Hepatocyte (in vitro differentiated cells): ENCODE results near the gene SORCS2. TPM values are rescaled to one million over a fixed set of nuclear protein-coding genes. Genes with fewer than 3 reads are reported as not detected.

Experiments
- DNase-seq: peaks from one replicate; pipeline ENCODE4 v3.0.0-alpha.2; 2016; ENCODE audit warnings: low spot score
- H2AFZ ChIP-seq: fragments of 200-600 bp; sonication (generic); 2 replicates; pipeline ENCODE4 v1.6.0; 2016; ENCODE audit warnings: antibody characterized with exemption, mild to moderate bottlenecking
- H3K27ac ChIP-seq: fragments of 200-600 bp; sonication (generic); 2 replicates; pipeline ENCODE4 v1.5.1; 2016; ENCODE audit warnings: mild to moderate bottlenecking
- H3K27me3 ChIP-seq: fragments of 200-600 bp; sonication (generic); 2 replicates; pipeline ENCODE4 v1.6.1; 2016
- H3K36me3 ChIP-seq: fragments of 200-600 bp; sonication (generic); replicated peaks from 2 replicates; pipeline ENCODE4 v1.5.1; 2016; ENCODE audit warnings: low read depth; ENCODE audit not compliant: insufficient read depth
- H3K4me1 ChIP-seq: fragments of 200-600 bp; sonication (generic); 2 replicates; pipeline ENCODE4 v1.5.1; 2016; ENCODE audit warnings: mild to moderate bottlenecking, moderate library complexity; ENCODE audit not compliant: insufficient read depth
- H3K4me2 ChIP-seq: fragments of 200-600 bp; sonication (generic); 2 replicates; pipeline ENCODE4 v1.6.0; 2016
- H3K4me3 ChIP-seq: fragments of 200-600 bp; sonication (generic); 2 replicates; pipeline ENCODE4 v1.5.1; 2016; ENCODE audit warnings: mild to moderate bottlenecking
- H3K79me2 ChIP-seq: fragments of 200-600 bp; sonication (generic); 2 replicates; pipeline ENCODE4 v1.6.0; 2017; ENCODE audit warnings: mild to moderate bottlenecking
- H3K9me2 ChIP-seq: fragments of 200-600 bp; sonication (generic); replicated peaks from 2 replicates; pipeline ENCODE4 v1.6.0; 2017; ENCODE audit warnings: mild to moderate bottlenecking; ENCODE audit not compliant: insufficient read depth
- H3K9me3 ChIP-seq: fragments of 200-600 bp; sonication (generic); 2 replicates; pipeline ENCODE4 v1.5.1; 2016; ENCODE audit warnings: low read depth, mild to moderate bottlenecking
- H4K20me1 ChIP-seq: fragments of 200-600 bp; sonication (generic); 2 replicates; pipeline ENCODE4 v1.6.0; 2016; ENCODE audit warnings: mild to moderate bottlenecking; ENCODE audit not compliant: insufficient read depth, poor library complexity, severe bottlenecking
- EZH2 ChIP-seq: fragments of 200-600 bp; sonication (generic); IDR thresholded peaks from 2 replicates; pipeline ENCODE4 v1.6.1; 2016; ENCODE audit warnings: antibody characterized with exemption, mild to moderate bottlenecking, borderline replicate concordance
- EZH2phosphoT487 ChIP-seq: fragments of 200-600 bp; sonication (generic); IDR thresholded peaks from one replicate; pipeline ENCODE4 v1.6.1; 2018; ENCODE audit warnings: antibody characterized with exemption, mild to moderate bottlenecking, low read depth, moderate library complexity; ENCODE audit not compliant: unreplicated experiment, severe bottlenecking
- WGBS: methylation state at CpG from one replicate; pipeline ENCODE4 v1.1.6; 2016; ENCODE audit warnings: low lambda C conversion rate; ENCODE audit errors: missing lambda C conversion rate; 5-methylcytosine and 5-hydroxymethylcytosine counted together
- polyA plus RNA-seq: library from polyadenylated mRNA; unstranded; fragments of >200 nt; fragmentation: Nextera tagmentation; extraction: Ambion mirVana; gene quantifications from 2 replicates; pipeline ENCODE4 v1.2.1, GENCODE V29; 2016
- total RNA-seq: library from RNA; depleted of rRNA; stranded (reverse); fragments of >200 nt; gene quantifications from 2 replicates; pipeline ENCODE4 v1.2.3, GENCODE V29; 2014
- TF ChIP-seq, protein P1 (sequence below): fragments of 200-600 bp; sonication (generic); IDR thresholded peaks from 2 replicates; pipeline ENCODE4 v1.5.1; 2016; ENCODE audit warnings: antibody characterized with exemption, mild to moderate bottlenecking; ENCODE audit not compliant: poor library complexity

Gene SORCS2
- total and polyA plus RNA-seq, 2 experiments from 2014 or later: 1.6 to 4.8 TPM

DNA sequence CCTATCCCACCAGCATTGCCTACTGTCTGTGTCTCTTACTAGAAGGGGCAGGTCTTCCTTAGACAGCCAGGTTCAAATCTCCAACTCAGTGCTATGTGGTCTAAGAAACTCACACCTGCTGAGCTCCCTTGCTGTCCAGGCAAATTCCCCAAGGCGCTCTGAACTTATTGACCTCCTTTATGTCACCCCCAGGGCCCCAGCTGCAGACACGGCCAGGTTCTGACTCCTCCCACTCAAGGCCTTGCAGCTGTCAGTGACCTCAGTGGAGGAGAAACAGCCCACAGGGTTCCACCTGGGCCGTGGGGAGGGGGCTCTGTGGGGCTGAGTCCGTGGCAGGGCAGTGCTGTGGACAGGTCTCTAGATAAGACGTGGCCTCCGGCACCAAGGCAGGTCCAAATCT, 284.5 kb downstream of the SORCS2 start:
- Histone ChIP-seq H3K9me3 (no peaks in the 10 kb centered on the region), H3K79me2 (no peaks in the 10 kb centered on the region), H3K27me3 (no peaks in the 10 kb centered on the region), H4K20me1 (no peaks in the 10 kb centered on the region), H2AFZ (no peak overlapping the region), H3K4me1 (no peaks in the 10 kb centered on the region), H3K4me2 (no peak overlapping the region), H3K36me3 (no peaks in the 10 kb centered on the region), H3K4me3 (no peak overlapping the region), H3K27ac (no peak overlapping the region), H3K9me2 (no peaks in the 10 kb centered on the region)
- DNase-seq: no peak
- 67% methylated on average over 6 of the region's 6 CpGs for WGBS
- TF ChIP-seq, protein P1, sequence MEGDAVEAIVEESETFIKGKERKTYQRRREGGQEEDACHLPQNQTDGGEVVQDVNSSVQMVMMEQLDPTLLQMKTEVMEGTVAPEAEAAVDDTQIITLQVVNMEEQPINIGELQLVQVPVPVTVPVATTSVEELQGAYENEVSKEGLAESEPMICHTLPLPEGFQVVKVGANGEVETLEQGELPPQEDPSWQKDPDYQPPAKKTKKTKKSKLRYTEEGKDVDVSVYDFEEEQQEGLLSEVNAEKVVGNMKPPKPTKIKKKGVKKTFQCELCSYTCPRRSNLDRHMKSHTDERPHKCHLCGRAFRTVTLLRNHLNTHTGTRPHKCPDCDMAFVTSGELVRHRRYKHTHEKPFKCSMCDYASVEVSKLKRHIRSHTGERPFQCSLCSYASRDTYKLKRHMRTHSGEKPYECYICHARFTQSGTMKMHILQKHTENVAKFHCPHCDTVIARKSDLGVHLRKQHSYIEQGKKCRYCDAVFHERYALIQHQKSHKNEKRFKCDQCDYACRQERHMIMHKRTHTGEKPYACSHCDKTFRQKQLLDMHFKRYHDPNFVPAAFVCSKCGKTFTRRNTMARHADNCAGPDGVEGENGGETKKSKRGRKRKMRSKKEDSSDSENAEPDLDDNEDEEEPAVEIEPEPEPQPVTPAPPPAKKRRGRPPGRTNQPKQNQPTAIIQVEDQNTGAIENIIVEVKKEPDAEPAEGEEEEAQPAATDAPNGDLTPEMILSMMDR: no peak
- no peak for TF ChIP-seq EZH2
- TF ChIP-seq EZH2phosphoT487: no peak

DNA sequence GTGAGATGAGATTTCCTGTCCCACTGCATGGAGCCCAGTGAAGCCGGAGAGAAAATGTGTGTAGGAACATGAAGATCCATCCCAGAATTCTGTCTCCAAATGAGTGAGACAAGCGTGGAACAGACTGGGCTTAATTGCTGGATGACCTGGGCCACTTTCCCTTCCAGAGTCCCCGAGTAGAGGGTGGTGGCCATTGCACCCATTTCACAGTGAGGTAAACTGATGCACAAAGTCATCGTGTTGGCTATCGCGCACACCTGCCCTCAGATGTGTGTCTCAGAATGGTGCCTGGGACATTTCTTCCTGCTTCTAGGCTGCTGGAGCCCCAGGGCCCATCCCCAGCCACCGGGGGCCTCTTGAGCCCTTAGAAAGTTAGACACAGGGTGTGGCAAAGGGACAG, 285.4 kb downstream of the SORCS2 start:
- Histone ChIP-seq H3K27me3 (no peaks in the 10 kb centered on the region), H2AFZ (no peak overlapping the region), H3K4me1 (no peaks in the 10 kb centered on the region), H3K9me3 (no peaks in the 10 kb centered on the region), H4K20me1 (no peaks in the 10 kb centered on the region), H3K79me2 (no peaks in the 10 kb centered on the region), H3K4me2 (no peak overlapping the region), H3K9me2 (no peaks in the 10 kb centered on the region), H3K4me3 (no peak overlapping the region), H3K27ac (no peak overlapping the region), H3K36me3 (no peaks in the 10 kb centered on the region)
- TF ChIP-seq EZH2phosphoT487: no peak
- TF ChIP-seq, protein P1: no peak
- TF ChIP-seq EZH2: no peak
- DNase-seq: no peak
- 96% methylated on average over 7 of the region's 7 CpGs for WGBS

DNA sequence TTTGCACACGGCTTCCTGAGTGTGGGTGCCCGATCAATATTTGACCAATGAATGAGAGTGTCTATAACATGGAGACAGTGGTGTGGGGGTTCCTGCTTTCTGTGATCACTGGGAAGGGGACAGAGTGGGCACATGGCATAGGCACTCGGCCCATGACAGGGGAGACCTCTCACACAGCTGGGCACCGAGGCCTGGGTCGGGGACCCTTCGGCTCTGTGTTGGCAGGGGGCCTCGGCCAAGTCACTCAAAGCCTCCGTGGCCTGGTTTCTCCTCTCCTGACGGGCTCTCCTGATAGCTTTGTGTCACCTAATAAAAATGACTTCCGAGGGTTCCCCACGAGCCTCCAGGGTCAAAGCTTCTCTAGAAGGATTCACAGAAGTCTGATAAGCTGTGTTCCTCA, 286.3 kb downstream of the SORCS2 start:
- 67% methylated on average over 11 of the region's 11 CpGs for WGBS

More for the DNA sequence above, 286.3 kb downstream of the SORCS2 start:
- Histone ChIP-seq H3K79me2 (no peaks in the 10 kb centered on the region), H3K27ac (no peak overlapping the region), H2AFZ (no peak overlapping the region), H3K9me2 (no peaks in the 10 kb centered on the region), H3K27me3 (no peaks in the 10 kb centered on the region), H3K4me3 (no peak overlapping the region), H4K20me1 (no peaks in the 10 kb centered on the region), H3K4me2 (no peak overlapping the region), H3K36me3 (no peaks in the 10 kb centered on the region), H3K9me3 (no peaks in the 10 kb centered on the region), H3K4me1 (no peaks in the 10 kb centered on the region)
- TF ChIP-seq EZH2phosphoT487 (no peak), EZH2 (no peak)
- TF ChIP-seq, protein P1: no peak
- no peak for DNase-seq
